HG03457 (cell line): ENCODE results near the gene TCF7L2.
"Not testable (repeated sequence)": the region's sequence is repeated elsewhere in the genome, so short reads cannot be mapped to it uniquely, and the experiment has no call there.

Experiments
- ATAC-seq: cut with Tn5 transposase; IDR thresholded peaks from one replicate; pipeline ENCODE4 v1.9.1; 2021; ENCODE audit warnings: moderate number of reproducible peaks; ENCODE audit not compliant: unreplicated experiment

The TCF7L2 gene

DNA sequence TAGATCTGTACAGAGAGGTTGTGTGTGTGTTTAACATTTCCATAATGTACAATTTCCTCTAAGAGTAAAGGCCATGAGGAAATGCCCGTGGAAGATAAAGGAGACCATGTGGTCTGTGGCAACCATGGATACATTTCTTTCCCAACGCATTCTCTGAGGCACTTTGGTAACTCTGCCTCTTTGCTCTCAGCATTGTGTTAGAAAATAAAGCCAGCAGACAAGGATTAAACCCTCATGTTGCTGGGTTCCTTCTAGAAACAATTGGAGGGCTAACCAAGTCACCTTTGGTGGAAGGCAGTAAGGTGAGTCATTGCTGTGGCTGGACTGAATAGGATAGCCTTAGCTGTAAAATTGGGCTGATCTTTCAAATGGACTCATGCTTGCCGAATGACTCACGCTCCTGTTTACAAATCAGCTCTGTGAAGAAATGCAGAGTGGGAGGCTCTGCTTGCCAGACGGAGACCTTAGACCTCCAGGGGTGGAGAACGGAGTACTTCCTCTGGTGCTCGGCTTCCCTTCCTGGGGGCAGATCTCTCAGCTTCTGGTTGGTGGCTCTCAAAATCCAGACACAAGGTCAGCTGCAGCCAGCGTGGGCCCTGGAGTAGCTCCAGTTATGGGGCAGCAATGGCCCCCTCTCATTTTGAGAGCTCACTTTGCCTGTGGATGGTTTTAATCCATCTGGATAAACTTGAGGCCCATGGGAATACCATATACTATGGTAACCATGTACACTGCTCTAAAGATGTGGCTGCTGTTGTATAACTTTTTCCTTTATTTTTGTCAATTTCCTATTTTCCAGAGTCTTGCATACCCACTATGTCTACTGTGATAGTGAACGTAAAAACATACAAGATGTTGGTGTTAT is 137.3 kb downstream of the TCF7L2 start:
- no peak for ATAC-seq

GRCh38 chr10:113088194-113088593 is 138.1 kb downstream of the TCF7L2 start:
- ATAC-seq = no peak

DNA sequence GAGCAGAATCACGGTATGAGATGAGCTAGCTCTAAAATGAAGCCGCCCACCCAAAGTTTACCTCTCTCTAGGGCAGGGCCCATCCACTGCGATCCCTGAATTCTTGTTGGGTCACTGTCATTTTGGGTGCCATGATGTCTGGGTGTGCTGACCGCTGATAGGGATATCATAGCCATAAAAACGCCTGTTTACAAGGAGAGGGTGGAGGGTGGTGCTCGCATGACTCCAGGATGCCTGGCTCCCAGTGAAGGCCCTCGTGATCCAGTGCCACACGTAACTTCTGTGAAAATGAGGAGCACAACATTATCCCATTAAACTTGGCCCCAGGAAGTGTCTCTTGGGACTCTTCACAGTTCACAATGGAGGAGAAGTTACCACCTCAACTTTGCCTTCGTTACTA is 139.5 kb downstream of the TCF7L2 start:
- no peak for ATAC-seq

DNA sequence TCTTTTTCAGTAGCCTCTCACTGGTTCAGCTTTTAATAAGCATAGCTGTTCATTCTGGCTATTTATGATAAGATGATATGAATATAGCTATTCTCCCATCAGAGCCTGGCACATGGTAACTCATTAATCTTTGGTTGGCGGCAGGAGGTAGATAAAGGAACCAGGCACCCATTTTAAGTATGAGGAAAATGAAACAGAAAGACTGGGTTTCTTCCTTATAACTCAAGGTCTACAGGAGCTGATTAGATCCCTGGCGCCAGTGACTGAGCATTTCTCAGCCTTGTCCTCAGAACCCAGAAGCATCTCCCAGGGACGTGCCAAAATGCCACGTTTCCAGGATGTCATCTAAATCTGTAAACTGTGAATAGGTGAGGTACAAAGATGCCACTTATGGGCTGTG is 141.9 kb downstream of the TCF7L2 start:
- ATAC-seq = no peak

DNA sequence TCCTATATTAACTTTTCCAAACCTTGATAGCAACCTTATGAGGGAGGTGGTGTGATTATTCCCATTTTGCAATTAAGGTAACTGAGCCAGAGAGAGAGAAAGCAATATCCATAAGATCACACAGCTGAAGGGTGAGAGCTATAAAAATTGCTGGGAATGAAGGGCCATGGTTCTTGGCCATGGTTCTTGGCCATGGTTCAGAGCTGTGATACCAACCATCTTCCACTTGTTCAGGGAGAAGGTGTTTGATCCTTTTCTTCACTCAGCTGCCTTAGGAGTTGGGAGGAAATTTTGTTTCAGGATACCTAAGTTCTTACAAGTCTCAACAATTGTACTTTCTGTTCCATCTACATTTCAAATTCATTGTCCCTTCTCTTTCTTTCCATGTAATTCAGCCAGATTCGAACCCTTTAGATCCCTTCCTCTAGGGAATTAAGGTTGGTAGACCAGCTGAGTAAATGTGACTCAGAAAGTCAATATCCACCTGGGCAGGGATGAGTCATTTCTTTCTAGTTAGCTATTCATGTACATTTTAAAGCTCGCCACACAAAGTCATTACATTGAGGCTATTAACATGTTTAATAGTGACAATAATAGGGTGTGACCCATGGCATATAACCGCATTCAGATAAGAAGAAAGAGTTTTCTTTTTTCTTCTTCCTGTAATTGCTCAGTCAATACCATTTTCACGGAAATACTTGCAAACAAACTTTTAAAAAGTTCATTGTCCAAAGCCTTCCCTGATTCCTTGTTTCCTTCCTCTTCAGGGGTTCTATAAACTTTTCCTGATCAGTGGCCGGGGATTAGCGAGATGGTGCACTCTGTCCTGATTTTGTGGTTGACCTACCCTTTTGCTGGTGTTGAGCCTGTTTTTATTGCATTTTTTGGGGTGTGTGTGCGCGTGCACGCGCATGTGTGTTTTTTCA is 143.4 kb downstream of the TCF7L2 start:
- no peak for ATAC-seq

DNA sequence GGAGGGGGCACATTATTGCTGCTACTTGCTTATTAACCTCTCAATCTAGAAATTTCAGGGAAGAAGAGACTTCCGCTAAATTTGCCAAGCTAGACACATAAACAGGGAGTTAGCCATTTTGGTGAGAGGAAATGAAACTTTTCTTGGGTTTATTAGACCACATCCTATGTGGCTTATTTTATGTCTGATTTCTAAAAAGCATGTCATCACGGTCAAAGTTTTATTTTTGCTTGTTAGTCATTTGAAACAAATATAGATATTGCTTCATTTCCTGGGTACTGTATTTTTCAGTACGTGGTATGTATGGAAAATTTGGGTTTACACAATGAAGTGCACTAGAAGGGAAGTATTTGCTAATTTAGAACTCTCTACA is 144.1 kb downstream of the TCF7L2 start:
- ATAC-seq = peak; percentile 81

- no peak for ATAC-seq
Observed at GRCh38 chr10:113095419-113096127, 145.5 kb downstream of the TCF7L2 start.

DNA sequence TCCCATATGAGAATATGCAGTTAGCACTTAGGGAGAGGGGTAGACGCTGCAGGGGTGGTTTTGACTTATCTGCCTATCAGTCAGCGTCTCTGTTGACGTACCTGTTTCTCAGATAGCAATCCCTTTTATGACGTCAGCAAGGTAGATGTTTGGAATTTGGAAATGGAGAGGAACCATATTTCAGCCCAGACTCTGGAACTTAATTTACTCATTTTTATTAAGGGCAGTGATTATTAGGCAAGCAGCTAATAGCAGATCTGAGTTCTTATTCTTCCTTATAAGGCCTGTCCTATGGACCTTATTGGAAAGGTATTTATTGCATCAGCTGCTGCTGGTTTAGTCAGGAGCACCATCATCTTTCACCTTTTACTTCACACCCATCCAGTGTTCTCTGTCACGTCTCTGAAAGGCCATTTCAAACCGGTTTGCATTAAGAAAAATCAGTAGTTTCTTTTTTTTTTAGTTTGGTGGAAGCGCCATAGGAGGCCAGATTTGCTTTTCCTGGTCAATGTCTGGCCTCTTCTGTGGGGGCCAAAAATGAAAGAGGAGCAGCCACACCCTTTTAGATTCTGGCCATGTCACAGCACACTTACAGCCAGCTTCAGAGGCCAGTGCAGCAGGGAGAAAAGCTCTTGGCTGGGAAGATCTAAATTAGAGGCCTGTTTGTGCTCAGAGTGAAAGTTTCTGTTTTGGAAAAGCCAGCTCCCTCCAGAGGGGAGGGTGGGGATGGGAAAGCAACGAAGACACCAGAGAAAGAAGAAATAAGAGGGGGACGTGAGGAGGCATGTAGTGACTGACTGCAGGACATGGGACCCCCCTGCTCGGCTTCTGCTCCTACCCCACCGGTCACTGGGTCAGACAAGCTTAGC is 146.3 kb downstream of the TCF7L2 start:
- no peak for ATAC-seq

DNA sequence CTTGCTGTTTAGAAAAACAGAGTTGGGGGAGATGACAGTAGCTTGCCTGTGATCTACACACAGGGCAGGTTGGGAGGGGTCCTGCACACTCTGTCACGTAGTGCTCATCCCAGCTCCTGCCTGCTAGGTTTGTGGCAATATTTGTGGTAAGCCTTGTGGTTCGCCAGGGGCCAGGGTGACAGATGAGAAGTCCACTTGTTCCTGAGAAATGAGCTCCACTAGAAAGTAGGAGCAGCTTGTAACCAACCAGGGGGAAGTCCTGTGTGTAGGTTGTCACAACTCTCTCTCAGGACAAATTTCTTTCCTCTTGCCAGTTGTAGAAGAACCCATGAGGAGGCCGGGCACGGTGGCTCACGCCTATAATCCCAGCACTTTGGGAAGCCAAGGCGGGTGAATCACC is 147.0 kb downstream of the TCF7L2 start:
- ATAC-seq = no peak

- no peak for ATAC-seq
Observed at GRCh38 chr10:113099431-113100183, 149.6 kb downstream of the TCF7L2 start.

GRCh38 chr10:113100281-113100680 is 150.2 kb downstream of the TCF7L2 start:
- no peak for ATAC-seq

DNA sequence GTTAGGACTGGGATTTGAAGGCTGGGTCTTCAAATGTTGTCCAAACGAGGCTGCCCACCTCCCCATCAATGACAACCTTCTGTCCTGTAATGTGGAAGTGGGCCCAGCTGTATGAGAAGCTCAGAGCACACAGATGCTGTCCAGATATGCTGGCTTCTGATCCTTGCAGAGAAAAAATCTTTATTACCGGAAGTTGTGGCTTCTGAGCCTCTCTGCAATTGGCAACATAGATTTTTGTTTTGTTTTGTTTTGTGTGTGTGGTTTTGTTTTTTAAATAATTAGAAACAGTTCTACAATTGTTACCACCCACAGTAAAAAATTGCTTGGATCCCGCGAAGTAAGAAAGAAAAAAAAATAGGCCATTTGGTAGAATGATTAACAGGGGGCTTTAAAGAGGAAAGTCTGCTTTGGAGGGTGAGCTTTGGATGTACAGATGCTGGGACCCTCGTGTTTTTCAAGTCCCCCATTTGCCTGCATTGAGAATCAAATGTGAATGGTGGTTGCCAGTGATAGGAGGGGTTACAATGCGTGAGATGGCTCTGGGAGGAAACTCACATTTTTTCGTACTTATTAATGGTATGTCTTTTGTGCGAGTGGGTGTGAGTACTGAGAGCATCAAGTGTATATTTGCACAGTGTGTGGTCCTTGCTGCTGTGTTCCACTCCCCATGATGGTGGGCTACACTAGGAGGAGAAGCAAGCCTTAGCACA is 153.2 kb downstream of the TCF7L2 start:
- no peak for ATAC-seq

- ATAC-seq = no peak
Observed at GRCh38 chr10:113104047-113104446, 154.0 kb downstream of the TCF7L2 start.

DNA sequence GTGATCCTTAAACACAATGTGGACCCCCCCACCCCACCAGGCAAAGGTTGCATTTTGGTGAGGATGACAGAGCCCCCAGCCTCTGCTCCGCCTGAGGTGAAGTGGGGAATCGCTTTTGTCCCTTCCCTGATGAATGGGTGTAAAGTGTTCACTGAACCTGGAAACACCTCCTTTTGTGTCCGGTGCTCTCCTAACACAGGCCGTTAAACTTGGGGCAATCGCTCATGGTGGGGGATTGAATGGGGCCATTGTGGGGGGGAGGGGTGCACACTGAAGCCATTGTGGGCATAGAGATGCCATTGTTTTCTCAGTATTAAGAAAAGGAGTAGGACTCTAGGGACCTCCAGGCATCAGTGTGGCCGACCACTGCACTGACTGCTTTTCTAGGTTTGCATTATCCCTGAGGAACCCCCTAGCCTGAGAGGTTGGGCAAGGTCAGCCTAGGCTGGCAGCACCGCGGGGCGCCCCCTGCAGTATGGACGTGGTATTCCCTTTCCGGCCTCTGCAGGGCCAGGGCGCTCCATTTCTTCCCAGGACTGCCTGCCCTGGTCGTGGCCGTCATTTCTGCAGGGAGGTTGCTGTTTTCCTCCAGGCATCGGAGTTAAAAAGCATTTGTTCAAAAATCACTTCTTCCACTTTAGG is 158.3 kb downstream of the TCF7L2 start:
- no peak for ATAC-seq

DNA sequence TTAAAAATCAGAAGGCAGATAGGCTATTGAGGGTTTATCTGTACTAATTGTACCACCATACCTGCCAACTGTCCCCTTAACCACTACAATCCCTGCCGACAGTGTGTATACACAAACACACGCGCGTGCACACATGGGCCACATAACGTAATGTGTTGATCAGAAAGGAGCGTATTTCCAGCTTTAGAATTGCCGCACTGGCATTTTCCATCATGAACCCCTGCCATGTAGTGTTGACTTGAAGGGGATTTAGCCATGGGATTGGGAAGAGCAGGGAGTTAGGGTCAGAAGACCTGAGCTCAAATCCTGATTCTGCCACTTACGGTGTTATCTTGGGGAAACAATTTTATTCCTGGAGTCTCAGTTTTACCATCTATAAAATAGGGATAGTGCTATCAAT is 158.9 kb downstream of the TCF7L2 start:
- ATAC-seq = no peak

DNA sequence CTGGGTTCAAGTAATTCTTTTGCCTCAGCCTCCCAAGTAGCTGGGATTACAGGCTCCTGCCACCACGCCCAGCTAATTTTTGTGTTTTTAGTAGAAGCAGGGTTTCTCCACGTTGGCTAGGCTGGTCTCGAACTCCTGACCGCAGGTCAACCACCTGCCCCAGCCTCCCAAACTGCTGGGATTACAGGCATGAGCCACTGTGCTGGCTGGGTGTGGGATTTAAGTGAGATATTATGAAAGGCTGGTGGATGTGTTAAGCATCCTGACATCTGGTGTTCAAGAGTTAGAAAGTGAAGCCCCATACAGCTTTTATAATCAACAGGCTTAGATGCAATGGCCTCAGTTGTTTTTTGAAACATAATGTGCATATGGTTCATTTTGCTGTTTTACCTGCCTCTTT is 159.4 kb downstream of the TCF7L2 start:
- ATAC-seq = not testable (repeated sequence)

GRCh38 chr10:113111260-113111659 is 161.2 kb downstream of the TCF7L2 start:
- no peak for ATAC-seq
